ENCODE data around the gene CRY2. TPM values are rescaled to one million over a fixed set of nuclear protein-coding genes. Genes with fewer than 3 reads are reported as not detected.

The CRY2 gene
- total RNA-seq, 1 donor from 2014 or later: 46.5 TPM

- DNase-seq: no peak
Observed at GRCh38 chr11:45930951-45931570, 83.8 kb downstream of the CRY2 start.

DNA sequence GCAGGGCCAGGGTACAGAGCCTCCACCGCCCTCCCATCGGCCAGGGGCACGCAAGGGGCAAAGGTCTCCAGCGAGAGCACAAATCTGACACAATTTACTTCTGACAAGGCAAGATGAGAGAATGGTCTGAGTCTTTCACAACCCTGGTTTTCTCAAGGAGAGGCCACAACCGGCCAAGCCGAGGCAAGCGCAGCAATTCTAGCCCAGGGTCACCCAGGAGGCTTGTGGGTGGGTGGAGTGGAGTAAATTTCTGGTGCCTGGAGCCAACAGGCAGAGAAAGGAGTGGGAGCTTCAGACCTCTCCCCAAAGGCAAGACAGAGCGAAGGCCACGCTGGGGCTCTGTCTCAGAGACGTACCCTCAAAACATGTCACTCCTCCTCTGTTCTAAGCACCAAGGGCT lies 84.5 kb downstream of the CRY2 start:
- DNase-seq: no peak

GRCh38 chr11:45932217-45932616 lies 84.9 kb downstream of the CRY2 start:
- no peak for DNase-seq

Other genes starting within 250 kb of the CRY2 start
- gene CHST1, start 181.9 kb upstream of the CRY2 start, total RNA-seq: 10.5 TPM
- gene SLC35C1, start 42.3 kb upstream of the CRY2 start, total RNA-seq: 5.3 TPM
- gene MAPK8IP1, start 38.2 kb downstream of the CRY2 start, total RNA-seq: 74.7 TPM
- gene FREY1, start 59.8 kb downstream of the CRY2 start, total RNA-seq: 1.4 TPM
- gene PEX16, start 70.4 kb downstream of the CRY2 start, total RNA-seq: 19.0 TPM
- gene LARGE2, start 75.2 kb downstream of the CRY2 start, total RNA-seq: 0.16 TPM

All from occipital lobe (tissue), 2 donors.